Colonic mucosa (tissue), 4 donors: ENCODE measurements around the gene KRT79. TPM values are rescaled to one million over a fixed set of nuclear protein-coding genes. Genes with fewer than 3 reads are reported as not detected.

Experiments used
- DNase-seq: peaks from one replicate; pipeline ENCODE4 v3.0.0-alpha.2; 2020
- H3K27ac ChIP-seq: fragments of 200-600 bp; one replicate; pipeline ENCODE4 v1.8.0; 2021
- H3K27me3 ChIP-seq: fragments of 200-600 bp; one replicate; pipeline ENCODE4 v1.8.0; 2021
- H3K36me3 ChIP-seq: fragments of 200-600 bp; one replicate; pipeline ENCODE4 v1.8.0; 2021
- H3K4me1 ChIP-seq: fragments of 200-600 bp; one replicate; pipeline ENCODE4 v1.8.0; 2021; ENCODE audit warnings: mild to moderate bottlenecking
- H3K4me3 ChIP-seq: fragments of 200-600 bp; one replicate; pipeline ENCODE4 v1.8.0; 2021
- H3K9ac ChIP-seq, 2 donors: one replicate each; pipeline ENCODE4 v1.7.0; 2013; ENCODE audit warnings: control low read depth in 2 of 2, low read depth in 2 of 2, low read length in 2 of 2
- H3K9me3 ChIP-seq: fragments of 200-600 bp; one replicate; pipeline ENCODE4 v1.8.0; 2021
- intact Hi-C: fragments of 100-400 bp; cut with DNase I; formaldehyde crosslinking; loops from one replicate; pipeline ENCODE4 v1.14.1; 2022
- total RNA-seq, 2 donors: library from RNA; stranded (reverse); fragmentation: NEBNext Ultra II Directional in 1 of 2; extraction: Animal tissue kit (Norgen Biotek cat#: 25700) in 1 of 2; gene quantifications; one replicate each; pipeline ENCODE4 v1.2.1, GENCODE V29; 2021
- TF ChIP-seq, protein P1 (sequence below): fragments of 200-600 bp; IDR thresholded peaks from one replicate; pipeline ENCODE4 v1.8.0; 2022; ENCODE audit warnings: antibody characterized with exemption, mild to moderate bottlenecking
- donor health status: healthy.
- donor health status: DM: no; HTN: no; CAD: no.
- donor health status: DM: no; HTN: no; CAD: no.

KRT79 gene
- total RNA-seq, 2 donors from 2014 or later = not detected

GRCh38 chr12:52846356-52846970 is 12.4 kb upstream of the KRT79 start:
- Histone ChIP-seq H3K27me3 (no peaks in the 10 kb centered on the region), H3K4me1 (no peaks in the 10 kb centered on the region), H3K9ac (no peak overlapping the region), H3K4me3 (no peak overlapping the region), H3K9me3 (no peaks in the 10 kb centered on the region), H3K36me3 (no peaks in the 10 kb centered on the region), H3K27ac (no peak overlapping the region)
- intact Hi-C loops = no loop called here
- no peak for DNase-seq
- TF ChIP-seq, protein P1, sequence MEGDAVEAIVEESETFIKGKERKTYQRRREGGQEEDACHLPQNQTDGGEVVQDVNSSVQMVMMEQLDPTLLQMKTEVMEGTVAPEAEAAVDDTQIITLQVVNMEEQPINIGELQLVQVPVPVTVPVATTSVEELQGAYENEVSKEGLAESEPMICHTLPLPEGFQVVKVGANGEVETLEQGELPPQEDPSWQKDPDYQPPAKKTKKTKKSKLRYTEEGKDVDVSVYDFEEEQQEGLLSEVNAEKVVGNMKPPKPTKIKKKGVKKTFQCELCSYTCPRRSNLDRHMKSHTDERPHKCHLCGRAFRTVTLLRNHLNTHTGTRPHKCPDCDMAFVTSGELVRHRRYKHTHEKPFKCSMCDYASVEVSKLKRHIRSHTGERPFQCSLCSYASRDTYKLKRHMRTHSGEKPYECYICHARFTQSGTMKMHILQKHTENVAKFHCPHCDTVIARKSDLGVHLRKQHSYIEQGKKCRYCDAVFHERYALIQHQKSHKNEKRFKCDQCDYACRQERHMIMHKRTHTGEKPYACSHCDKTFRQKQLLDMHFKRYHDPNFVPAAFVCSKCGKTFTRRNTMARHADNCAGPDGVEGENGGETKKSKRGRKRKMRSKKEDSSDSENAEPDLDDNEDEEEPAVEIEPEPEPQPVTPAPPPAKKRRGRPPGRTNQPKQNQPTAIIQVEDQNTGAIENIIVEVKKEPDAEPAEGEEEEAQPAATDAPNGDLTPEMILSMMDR = no peak

GRCh38 chr12:52845946-52846345 is 11.8 kb upstream of the KRT79 start:
- no peak overlapping the region for H3K27ac ChIP-seq
- no peaks in the 10 kb centered on the region for H3K36me3 ChIP-seq
- no peaks in the 10 kb centered on the region for H3K9me3 ChIP-seq
- H3K27me3 ChIP-seq = no peaks in the 10 kb centered on the region
- intact Hi-C loops = no loop called here
- H3K4me3 ChIP-seq = no peak overlapping the region
- DNase-seq = no peak
- TF ChIP-seq, protein P1 = no peak
- no peak overlapping the region for H3K9ac ChIP-seq
- H3K4me1 ChIP-seq = no peaks in the 10 kb centered on the region

GRCh38 chr12:52844386-52844785 is 10.3 kb upstream of the KRT79 start:
- Histone ChIP-seq H3K9me3 (no peaks in the 10 kb centered on the region), H3K9ac (no peak overlapping the region), H3K36me3 (no peaks in the 10 kb centered on the region), H3K27me3 (no peaks in the 10 kb centered on the region), H3K4me1 (no peaks in the 10 kb centered on the region), H3K4me3 (no peak overlapping the region), H3K27ac (no peak overlapping the region)
- intact Hi-C loops = no loop called here
- TF ChIP-seq, protein P1 = no peak
- DNase-seq = no peak

GRCh38 chr12:52839436-52840105 is 5.5 kb upstream of the KRT79 start:
- no peaks in the 10 kb centered on the region for H3K4me1 ChIP-seq
- no peak overlapping the region for H3K9ac ChIP-seq
- TF ChIP-seq, protein P1 = no peak
- no peaks in the 10 kb centered on the region for H3K9me3 ChIP-seq
- H3K4me3 ChIP-seq = no peak overlapping the region
- intact Hi-C loops = no loop called here
- no peak overlapping the region for H3K27ac ChIP-seq
- H3K27me3 ChIP-seq = no peaks in the 10 kb centered on the region
- no peak for DNase-seq
- no peaks in the 10 kb centered on the region for H3K36me3 ChIP-seq

DNA sequence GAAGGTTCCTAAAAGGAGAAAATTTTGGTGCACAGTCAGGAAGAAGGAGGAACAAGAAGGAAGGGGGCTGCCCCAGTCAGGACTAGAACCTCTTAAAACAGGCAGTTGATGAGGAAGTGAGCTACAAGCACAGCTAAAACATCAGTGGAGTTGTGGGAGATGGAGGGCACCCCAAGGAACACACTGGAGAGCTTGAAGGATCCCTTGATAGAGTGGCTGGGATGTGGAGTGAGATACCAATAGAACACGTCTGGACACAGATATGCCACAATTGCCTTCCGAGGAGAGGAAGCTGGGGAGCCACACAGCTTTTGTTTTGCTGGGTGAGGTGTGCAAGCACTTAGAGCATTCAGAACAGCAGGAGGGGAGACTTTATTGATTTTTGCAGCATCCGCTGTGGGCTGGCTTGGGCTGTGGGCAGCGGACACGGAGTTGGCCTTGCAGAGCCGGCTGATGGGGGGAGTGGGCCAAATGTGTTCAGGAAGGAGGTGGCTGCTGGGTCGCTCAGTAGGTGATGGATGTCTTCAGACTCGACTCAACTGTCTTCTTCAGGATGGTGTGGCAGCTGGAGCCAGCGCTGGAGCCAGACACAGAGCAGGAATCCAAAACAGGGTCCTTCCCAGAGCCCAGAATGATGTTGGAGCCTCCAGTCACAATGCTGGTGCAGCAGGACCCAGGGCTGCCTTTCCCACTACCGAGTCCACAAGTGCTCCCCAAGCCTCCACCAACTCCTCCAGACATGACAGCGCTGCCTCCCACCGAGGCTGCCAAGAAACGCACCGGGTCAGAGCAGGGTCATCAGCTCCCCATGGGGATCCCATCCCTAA is 4.7 kb upstream of the KRT79 start:
- no peak overlapping the region for H3K9ac ChIP-seq
- H3K4me1 ChIP-seq = no peaks in the 10 kb centered on the region
- H3K27ac ChIP-seq = no peak overlapping the region
- DNase-seq = no peak
- no peaks in the 10 kb centered on the region for H3K9me3 ChIP-seq
- no peaks in the 10 kb centered on the region for H3K27me3 ChIP-seq
- no peak overlapping the region for H3K4me3 ChIP-seq
- TF ChIP-seq, protein P1 = no peak
- intact Hi-C loops = no loop called here
- H3K36me3 ChIP-seq = no peaks in the 10 kb centered on the region
